OCI-LY3 (cell line): Measurements from ENCODE around the gene EBI3.

Source experiments
- H2AFZ ChIP-seq: fragments of 200-600, 300-600 bp; shearing (Covaris generic); 2 replicates; pipeline ENCODE4 v1.6.0; 2014; ENCODE audit warnings: antibody characterized with exemption, low read depth, low read length
- H3K27ac ChIP-seq: fragments of 200-600, 300-600 bp; sonication (generic); 2 replicates; pipeline ENCODE4 v1.5.1; 2014; ENCODE audit warnings: mild to moderate bottlenecking, low read length, moderate library complexity, mixed read lengths
- H3K27me3 ChIP-seq: fragments of 200-600, 300-600 bp; sonication (generic); 2 replicates; pipeline ENCODE4 v1.6.1; 2014; ENCODE audit warnings: low read depth, low read length, mixed read lengths
- H3K36me3 ChIP-seq: fragments of 200-600, 300-600 bp; sonication (generic); replicated peaks from 2 replicates; pipeline ENCODE3; 2014; ENCODE audit warnings: low read depth, low read length, mixed read lengths
- H3K4me1 ChIP-seq: fragments of 300-600, 200-600 bp; sonication (generic); 2 replicates; pipeline ENCODE4 v1.6.1; 2014; ENCODE audit warnings: low read length, mixed read lengths
- H3K4me2 ChIP-seq: fragments of 200-600, 300-600 bp; sonication (generic); 2 replicates; pipeline ENCODE4 v1.6.1; 2014; ENCODE audit warnings: low read length, mixed read lengths
- H3K4me3 ChIP-seq: fragments of 300-600, 200-600 bp; sonication (generic); 2 replicates; pipeline ENCODE4 v1.5.1; 2014; ENCODE audit warnings: antibody characterized with exemption, mild to moderate bottlenecking, low read length, moderate library complexity
- H3K79me2 ChIP-seq: fragments of 300-600, 200-600 bp; shearing (Covaris generic); 2 replicates; pipeline ENCODE4 v1.6.1; 2014; ENCODE audit warnings: mild to moderate bottlenecking, low read length, mixed read lengths
- H3K9ac ChIP-seq: fragments of 300-600, 200-600 bp; shearing (Covaris generic); 2 replicates; pipeline ENCODE4 v1.6.0; 2014; ENCODE audit warnings: mild to moderate bottlenecking, low read length, moderate library complexity
- H3K9me3 ChIP-seq: fragments of 200-600, 300-600 bp; shearing (Covaris generic); 2 replicates; pipeline ENCODE4 v1.6.1; 2014; ENCODE audit warnings: low read length, mixed read lengths; ENCODE audit not compliant: insufficient read depth
- H4K20me1 ChIP-seq: fragments of 200-600, 300-600 bp; sonication (generic); 2 replicates; pipeline ENCODE4 v1.6.1; 2016; ENCODE audit warnings: low read length, mixed read lengths; ENCODE audit not compliant: insufficient read depth
- CTCF ChIP-seq: fragments of 200-600, 300-600 bp; sonication (generic); IDR thresholded peaks from 2 replicates; pipeline ENCODE4 v1.5.1; 2014; ENCODE audit warnings: antibody characterized with exemption, low read length, low read depth
- EZH2phosphoT487 ChIP-seq: fragments of 200-600 bp; shearing (Covaris generic); IDR thresholded peaks from 2 replicates; pipeline ENCODE4 v1.6.1; 2018; ENCODE audit warnings: antibody characterized with exemption, mixed run types, low read depth

The EBI3 gene

GRCh38 chr19:4194353-4194752 lies 35.0 kb upstream of the EBI3 start:
- no peak for TF ChIP-seq EZH2phosphoT487
- TF ChIP-seq CTCF, result no peak
- Histone ChIP-seq H3K9me3 (0 out of 2 replicates have a peak, but pooled peaks cover 5% of the 10 kb centered on the region), H3K36me3 (no peaks in the 10 kb centered on the region), H3K4me2 (no peak overlapping the region), H2AFZ (no peak overlapping the region), H3K27me3 (0 out of 2 replicates have a peak, but pooled peaks cover 8% of the 10 kb centered on the region), H3K4me1 (no peaks in the 10 kb centered on the region), H3K9ac (no peak overlapping the region), H3K79me2 (no peaks in the 10 kb centered on the region), H4K20me1 (no peaks in the 10 kb centered on the region), H3K27ac (no peak overlapping the region), H3K4me3 (no peak overlapping the region)

- H2AFZ ChIP-seq, result no peak overlapping the region
- H3K79me2 ChIP-seq, result no peaks in the 10 kb centered on the region
- peaks cover 15% of the 10 kb centered on the region; the same call in 1 of the 2 replicates for H3K27me3 ChIP-seq
- H3K36me3 ChIP-seq, result no peaks in the 10 kb centered on the region
- no peak overlapping the region for H3K4me2 ChIP-seq
- no peaks in the 10 kb centered on the region for H3K4me1 ChIP-seq
- H4K20me1 ChIP-seq, result no peaks in the 10 kb centered on the region
- no peak overlapping the region for H3K27ac ChIP-seq
- no peak overlapping the region for H3K9ac ChIP-seq
- no peak overlapping the region for H3K4me3 ChIP-seq
- 0 out of 2 replicates have a peak, but pooled peaks cover 5% of the 10 kb centered on the region for H3K9me3 ChIP-seq
- TF ChIP-seq EZH2phosphoT487, result no peak
- TF ChIP-seq CTCF, result no peak
These were observed 33.3 kb upstream of the EBI3 start for GRCh38 chr19:4196009-4196408.

GRCh38 chr19:4196587-4197148 lies 32.7 kb upstream of the EBI3 start:
- no peak overlapping the region for H3K27ac ChIP-seq
- H3K9me3 ChIP-seq, result 0 out of 2 replicates have a peak, but pooled peaks cover 5% of the 10 kb centered on the region
- peaks cover 19% of the 10 kb centered on the region; the same call in 1 of the 2 replicates for H3K27me3 ChIP-seq

GRCh38 chr19:4197228-4197624 lies 32.1 kb upstream of the EBI3 start:
- H3K27me3 ChIP-seq, result peaks cover 22% of the 10 kb centered on the region; the same call in 1 of the 2 replicates
- H3K36me3 ChIP-seq, result no peaks in the 10 kb centered on the region

More at GRCh38 chr19:4196587-4197148, 32.7 kb upstream of the EBI3 start:
- Histone ChIP-seq H4K20me1 (no peaks in the 10 kb centered on the region), H3K4me3 (no peak overlapping the region), H3K4me1 (no peaks in the 10 kb centered on the region), H3K36me3 (no peaks in the 10 kb centered on the region), H3K9ac (no peak overlapping the region), H3K4me2 (no peak overlapping the region), H2AFZ (no peak overlapping the region), H3K79me2 (no peaks in the 10 kb centered on the region)
- TF ChIP-seq EZH2phosphoT487 (no peak), CTCF (no peak)

More at GRCh38 chr19:4197228-4197624, 32.1 kb upstream of the EBI3 start:
- no peaks in the 10 kb centered on the region for H4K20me1 ChIP-seq
- H3K4me3 ChIP-seq, result no peak overlapping the region
- no peak overlapping the region for H3K9ac ChIP-seq
- H3K79me2 ChIP-seq, result no peaks in the 10 kb centered on the region
- no peak overlapping the region for H3K27ac ChIP-seq
- no peak overlapping the region for H3K4me2 ChIP-seq
- 0 out of 2 replicates have a peak, but pooled peaks cover 5% of the 10 kb centered on the region for H3K9me3 ChIP-seq
- H2AFZ ChIP-seq, result no peak overlapping the region
- H3K4me1 ChIP-seq, result no peaks in the 10 kb centered on the region
- TF ChIP-seq CTCF, result no peak
